ENCODE data around the gene GPR37L1.

DNA sequence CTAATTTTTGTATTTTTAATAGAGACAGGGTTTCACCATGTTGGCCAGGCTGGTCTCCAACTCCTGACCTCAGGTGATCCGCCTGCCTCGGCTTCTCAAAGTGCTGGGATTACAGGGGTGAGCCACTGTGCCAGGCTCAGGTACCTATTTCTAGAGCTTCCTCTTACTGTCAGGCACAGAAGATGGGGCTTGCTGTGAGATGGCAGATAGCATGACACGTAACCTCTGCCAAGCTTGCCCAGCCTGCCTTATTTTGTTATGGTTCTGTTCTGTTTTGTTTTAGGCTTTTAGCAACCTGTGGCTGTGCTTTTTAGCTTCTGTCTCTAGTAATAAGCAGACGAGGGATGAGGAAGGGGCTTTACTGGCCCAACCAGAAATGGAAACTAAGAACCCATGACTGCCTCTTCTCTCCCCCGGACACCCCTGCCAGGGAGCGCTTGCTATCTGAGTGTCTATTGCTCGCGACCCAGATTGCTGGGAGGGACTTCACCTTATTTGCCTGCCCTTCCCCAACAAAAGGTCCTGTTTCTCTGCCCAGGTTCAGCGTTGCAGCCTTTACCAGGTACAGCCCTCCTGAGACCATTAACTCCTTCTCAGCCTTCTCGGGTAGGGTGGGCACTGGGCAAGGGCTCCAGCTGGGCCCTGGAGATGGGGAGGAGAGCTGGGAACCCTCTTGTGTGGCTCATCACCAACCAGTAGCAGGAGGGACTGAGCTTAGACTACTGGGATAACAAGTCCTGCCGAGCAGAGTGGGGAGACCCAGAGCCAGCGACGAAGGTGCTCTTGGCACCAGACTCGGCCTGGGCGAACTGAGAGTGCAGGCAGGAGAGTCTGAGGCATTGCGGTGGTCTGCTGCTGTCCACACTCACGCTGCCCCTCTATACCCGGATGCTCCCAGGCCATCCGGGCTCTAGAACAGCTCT is 57.4 kb downstream of the GPR37L1 start:
- TF ChIP-seq, protein P1, sequence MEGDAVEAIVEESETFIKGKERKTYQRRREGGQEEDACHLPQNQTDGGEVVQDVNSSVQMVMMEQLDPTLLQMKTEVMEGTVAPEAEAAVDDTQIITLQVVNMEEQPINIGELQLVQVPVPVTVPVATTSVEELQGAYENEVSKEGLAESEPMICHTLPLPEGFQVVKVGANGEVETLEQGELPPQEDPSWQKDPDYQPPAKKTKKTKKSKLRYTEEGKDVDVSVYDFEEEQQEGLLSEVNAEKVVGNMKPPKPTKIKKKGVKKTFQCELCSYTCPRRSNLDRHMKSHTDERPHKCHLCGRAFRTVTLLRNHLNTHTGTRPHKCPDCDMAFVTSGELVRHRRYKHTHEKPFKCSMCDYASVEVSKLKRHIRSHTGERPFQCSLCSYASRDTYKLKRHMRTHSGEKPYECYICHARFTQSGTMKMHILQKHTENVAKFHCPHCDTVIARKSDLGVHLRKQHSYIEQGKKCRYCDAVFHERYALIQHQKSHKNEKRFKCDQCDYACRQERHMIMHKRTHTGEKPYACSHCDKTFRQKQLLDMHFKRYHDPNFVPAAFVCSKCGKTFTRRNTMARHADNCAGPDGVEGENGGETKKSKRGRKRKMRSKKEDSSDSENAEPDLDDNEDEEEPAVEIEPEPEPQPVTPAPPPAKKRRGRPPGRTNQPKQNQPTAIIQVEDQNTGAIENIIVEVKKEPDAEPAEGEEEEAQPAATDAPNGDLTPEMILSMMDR (tag by site-specific recombination; IDR thresholded peaks at IDR 0.05), result no peak
- TF ChIP-seq ZNF76 (tag by site-specific recombination; IDR thresholded peaks at IDR 0.05; ENCODE audit: borderline replicate concordance, low read depth) (no peak), ZNF747 (tag by site-specific recombination; IDR thresholded peaks at IDR 0.05) (no peak), ZNF549 (tag by site-specific recombination; IDR thresholded peaks at IDR 0.05) (no peak)
- TF ChIP-seq, protein P2, sequence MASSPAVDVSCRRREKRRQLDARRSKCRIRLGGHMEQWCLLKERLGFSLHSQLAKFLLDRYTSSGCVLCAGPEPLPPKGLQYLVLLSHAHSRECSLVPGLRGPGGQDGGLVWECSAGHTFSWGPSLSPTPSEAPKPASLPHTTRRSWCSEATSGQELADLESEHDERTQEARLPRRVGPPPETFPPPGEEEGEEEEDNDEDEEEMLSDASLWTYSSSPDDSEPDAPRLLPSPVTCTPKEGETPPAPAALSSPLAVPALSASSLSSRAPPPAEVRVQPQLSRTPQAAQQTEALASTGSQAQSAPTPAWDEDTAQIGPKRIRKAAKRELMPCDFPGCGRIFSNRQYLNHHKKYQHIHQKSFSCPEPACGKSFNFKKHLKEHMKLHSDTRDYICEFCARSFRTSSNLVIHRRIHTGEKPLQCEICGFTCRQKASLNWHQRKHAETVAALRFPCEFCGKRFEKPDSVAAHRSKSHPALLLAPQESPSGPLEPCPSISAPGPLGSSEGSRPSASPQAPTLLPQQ (tag by site-specific recombination; IDR thresholded peaks at IDR 0.05), result no peak
